Stimulated activated CD8-positive, alpha-beta memory T cell treated with anti-CD3 and anti-CD28 coated beads, Interleukin-4, amount 100 ng/mL, for 48 hours (primary cell): ENCODE results near the gene HOXD10.

Experiments used
- DNase-seq: peaks from one replicate; pipeline ENCODE4 v3.0.0-alpha.2; 2020

HOXD10 gene

DNA sequence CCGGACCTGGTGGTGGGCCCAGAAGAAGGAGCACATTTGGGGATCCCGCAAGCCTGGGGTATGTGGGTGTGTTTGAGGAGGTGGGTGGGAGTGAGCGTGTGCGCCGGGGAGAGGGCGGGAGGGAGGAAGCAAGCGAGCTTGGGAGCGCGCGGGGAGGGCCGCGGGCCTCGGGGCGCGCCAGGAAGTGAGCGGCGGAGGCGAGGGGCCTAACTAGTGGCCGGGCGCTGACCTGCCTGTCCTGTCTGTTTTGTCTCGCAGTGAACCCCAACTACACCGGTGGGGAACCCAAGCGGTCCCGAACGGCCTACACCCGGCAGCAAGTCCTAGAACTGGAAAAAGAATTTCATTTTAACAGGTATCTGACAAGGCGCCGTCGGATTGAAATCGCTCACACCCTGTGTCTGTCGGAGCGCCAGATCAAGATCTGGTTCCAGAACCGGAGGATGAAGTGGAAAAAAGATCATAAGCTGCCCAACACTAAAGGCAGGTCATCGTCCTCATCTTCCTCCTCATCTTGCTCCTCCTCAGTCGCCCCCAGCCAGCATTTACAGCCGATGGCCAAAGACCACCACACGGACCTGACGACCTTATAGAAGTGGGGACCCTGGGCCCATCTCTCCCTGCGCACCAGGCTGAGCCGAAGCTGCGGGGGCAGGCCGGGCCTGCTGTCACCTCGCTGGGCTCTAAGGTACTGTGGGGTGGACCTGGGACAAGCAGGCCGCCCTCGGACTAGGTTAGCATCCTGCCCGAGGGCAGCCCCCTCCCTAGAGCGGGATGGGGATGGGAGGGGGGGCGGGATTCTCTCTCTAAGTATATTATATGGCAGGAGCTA lies 36.0 kb downstream of the HOXD10 start:
- DNase-seq: no peak

DNA sequence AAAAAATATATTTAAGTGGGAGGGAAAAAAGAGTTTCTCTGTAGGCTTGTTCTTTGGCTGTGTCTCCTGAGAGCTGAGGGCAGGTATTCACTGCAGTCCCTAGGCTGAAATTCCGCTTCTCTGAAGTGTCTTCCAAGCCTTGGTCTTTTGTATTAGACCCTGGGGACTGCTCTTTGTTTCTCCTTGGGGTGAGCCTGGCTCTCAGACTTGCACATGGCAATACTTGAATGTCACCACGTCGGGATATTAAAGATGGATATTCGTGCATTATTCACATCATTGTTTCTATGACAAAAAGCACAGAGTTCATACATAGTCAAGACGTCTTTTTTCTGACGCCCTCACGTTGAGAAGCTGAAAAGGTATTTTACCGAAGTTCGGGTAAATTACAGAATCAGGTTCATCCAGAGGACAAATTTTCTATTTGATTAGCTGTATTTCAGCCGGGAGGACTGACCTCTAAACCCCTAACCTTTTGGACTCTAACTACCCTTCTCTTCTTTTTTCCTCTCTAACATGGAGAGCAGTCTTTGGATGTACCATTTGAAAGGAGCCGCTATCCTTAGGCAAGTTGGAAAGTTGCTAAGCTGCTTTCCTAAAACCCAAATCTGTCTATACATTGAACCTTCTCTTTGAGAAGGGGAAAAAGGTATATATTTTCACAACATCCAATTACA lies 38.1 kb downstream of the HOXD10 start:
- DNase-seq: no peak

DNA sequence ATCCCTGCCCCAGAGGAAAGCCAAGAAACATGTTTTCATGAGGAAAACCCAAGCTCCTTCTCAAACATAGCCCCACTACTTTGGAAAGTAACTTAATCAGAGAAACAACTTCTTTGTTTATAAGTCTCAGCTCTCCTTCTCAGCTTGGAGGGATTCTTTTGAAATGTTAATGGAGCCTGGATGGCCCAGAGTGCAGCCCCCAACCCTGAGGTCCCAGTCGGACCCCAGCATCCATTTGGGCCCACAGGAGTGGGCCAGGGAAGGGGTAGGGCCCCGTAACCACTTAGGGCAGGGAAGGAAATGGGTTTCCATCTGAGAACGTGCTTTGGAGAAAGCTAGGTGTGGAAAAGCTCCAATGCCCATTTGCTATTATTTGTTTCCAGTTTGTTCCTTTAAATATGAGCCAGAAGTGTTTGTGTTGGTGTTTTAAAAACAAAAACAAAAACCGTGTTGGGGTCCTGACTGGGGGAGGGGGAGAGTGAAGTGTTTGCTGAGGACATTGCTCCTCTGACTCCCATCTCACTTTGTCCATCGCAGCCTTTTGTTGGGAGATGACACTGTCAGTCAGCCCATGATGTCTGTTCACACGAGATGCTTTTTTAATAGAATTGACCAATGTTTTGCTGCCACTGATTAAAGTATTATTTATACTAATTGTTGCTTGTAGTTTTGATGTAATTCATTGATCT lies 38.9 kb downstream of the HOXD10 start:
- no peak for DNase-seq

DNA sequence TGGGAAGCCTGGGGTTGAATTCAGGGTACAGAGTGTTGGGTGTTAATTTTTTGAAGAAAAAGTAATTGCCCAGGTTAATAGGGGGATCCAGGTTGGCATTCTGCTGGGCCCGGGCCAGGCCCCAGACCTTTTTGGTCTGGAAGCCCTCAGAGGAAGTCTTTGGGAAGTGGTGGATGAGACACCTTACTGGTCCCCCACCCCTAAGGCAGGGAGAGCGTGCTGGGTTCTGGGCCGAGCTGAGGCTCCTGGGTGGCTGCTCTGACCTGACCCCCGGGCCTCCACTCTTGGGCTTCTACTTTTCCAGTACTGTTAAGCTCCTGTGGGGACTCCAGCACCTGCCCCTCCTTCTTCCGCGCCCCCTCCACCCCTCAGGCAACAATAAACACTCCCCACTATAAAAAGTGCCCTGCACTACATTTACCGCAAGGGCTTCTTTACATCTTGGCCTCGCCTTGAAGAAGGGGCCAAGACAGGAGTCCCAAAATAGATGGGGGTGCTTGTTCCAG lies 39.8 kb downstream of the HOXD10 start:
- DNase-seq: no peak

DNA sequence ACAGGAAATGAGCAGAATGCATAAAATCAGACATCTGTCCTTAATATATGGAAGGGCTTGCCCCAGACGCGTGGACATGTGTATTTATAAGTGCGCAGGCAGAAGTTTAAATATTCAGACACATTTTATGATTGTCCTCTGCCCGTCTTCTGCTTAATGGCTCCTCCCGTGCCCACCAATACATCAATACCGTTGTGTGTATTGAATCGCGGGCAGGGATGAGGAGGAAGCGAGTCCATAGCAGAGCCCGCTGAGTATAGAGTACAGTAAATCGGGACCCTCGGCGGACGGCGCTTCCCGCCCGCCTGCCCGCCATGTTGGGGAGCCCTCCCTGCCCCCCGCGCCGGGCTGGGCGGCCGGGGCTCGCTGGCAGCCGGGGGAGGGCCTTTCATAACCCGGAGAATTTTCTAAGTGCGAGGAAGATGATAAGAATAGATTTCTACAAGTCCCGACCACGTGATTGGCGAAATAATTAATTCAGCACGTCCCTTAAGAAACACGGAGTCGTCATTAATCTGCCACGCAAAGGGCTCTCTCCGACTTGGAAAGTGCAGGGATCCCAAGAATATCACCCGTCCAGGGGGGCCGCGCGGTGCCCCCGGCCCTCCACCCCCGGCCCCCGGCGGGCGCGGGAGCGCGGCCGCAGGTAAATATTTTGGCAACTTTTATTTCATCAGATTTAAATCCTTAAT lies 40.4 kb downstream of the HOXD10 start, which contains the start of gene HOXD3:
Gene HOXD3 (plus strand): TSS at position 501 of the 692 bp plus-strand sequence. CDS start 11,808 bp downstream, outside the sequence.
- no peak for DNase-seq

DNA sequence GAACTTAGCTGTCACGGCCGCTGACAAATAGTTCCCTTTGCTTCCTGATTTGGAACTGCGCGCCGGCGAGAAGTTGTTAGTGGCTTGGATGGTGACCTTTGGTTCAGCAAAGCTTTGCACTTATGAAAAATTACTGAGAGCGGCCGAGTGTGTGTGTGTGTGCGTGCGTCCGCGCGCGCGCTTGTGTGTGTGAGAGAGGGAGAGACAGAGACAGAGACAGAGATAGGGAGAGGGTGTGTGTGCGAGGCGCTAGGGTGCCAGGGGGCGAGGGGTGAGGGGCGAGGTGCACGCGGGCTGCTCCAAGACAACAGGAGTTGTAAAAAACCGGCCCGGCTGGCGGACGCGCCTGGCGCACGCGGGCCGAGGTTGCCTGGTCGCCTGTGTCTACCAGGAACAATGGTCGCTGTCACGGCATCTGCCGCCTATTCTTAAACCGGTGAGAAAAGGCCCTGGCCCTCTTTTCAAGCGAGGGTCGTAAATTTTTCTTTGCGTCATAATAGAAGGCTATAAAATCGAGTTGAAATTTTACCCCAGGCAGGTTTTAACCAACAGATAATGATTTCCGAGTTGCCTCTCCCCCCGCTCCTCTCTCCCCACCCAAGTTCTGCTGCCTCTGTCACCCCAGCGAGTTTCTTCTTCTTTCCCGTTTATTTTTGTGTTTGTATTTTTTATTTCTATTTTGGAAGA lies 41.1 kb downstream of the HOXD10 start:
- DNase-seq: no peak

DNA sequence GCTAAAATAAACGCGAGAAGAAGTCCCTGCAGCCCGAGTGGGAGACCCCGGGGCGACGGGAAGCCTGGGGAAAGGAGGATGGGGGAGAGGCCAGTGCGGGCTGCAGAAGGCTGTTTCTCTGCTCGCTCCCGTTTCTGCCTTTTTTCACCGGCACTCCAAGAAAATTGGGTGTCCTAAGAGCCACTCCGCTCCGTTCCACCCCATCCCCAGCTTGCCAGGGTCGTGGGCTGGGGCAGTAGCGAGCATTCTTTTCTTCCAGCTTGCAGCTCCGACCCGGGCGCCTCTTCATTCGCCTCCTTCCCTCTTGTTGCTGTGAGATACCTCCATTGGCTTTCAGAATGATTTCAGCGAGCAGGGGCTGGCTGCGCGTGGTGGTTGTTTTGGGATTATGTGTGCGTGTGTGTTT lies 41.6 kb downstream of the HOXD10 start:
- no peak for DNase-seq

DNA sequence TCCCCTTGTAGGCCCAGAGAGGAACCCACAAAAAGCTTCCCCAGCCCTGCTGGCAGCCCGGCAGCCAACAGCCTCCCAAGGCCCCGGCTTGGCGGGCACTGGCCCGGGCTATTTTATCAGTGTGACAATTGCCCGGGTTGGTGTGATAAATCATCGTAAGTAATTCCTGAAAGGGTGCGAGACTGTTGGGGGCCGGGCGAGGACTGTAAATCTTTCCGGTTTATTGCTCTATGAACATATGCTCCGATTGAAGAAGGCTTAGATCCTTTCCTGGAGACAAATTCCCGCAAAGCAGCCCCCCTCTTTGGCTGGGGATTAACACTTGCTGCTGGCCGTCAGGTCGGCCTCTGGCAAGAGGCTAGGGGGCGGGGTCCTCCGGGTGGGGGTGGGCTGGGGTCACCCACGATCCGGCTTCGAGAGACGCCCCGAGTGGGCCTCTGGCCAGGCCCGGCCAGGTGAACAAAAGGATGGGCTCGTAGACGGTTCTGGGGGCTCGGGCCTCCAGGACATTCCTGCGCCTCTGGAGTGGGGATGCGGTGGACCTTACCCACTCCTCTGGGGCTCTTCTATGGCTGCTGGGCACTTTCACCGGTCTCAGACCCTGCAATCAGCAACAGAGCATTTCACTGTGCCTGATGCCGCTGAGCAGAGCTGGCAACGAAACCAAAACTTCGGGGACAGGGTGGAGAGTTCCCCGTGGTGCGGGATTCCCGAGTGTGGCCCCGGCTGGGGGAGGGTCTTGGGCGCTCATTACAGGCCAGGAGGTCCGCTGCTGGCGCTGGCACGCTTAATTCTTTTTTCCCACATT lies 42.5 kb downstream of the HOXD10 start:
- no peak for DNase-seq

DNA sequence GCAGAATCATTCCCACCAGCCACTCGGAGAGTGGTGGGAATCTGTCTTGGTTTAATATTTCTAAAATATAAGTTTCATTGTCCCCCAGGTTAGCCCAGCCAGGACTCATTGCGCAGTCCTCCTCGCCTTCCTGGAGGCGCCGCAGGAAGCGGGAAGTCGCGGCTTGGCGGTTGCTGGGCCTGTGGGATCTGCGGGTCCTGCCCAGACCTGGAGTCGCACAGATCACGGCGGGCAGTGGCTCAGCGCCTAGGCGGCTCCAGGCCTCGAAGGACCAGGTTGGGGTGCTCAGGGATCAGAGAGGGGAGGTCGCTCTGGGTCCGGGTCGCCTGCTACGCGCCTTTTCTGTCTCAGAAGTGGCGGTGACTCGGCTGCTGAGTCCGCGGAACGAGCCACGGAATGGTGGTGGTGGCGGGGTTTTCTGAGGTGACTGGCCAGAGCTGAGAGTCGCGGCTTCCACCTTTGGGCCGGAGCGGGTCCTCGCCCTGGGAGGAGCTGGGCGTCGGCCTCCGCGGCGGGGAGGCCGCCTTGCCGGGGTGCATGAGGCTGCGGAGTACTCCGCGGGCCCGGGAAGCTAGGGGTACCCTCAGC lies 43.2 kb downstream of the HOXD10 start:
- no peak for DNase-seq

DNA sequence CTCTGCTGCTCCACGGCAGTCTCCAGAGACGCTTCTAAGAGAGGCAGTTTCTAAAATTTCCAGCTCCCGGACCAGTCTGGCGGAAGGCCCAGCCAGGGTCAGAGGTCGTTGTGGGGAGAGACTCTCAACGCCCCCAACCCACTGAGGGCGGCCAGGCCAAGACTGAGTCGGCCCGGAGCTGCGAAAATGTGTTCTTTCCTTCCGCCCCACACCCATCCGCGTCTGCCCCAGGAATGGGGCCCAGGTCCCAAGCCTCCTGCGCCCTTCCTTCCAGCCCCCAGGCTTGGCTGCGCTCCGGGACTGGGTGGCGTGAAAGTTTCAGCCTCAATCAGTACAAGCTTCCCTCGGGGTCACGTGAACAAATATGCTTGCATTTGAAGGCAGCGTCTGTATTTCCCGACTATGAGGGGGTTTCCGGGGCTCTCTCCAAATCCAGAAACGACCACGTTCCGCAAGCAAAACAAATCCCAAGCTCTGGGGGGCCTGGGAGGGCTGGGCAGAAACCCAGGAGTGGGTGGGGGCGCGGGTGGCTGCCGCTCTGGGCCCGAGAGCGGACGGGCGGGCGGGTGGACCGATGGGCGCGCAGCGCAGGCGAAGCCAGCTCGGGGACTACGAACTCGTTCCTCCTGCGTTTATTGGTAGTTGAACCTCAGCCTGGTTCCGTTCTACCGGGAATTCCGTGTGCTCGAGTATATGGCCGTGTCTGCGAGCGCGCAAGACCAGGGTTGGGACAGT lies 43.8 kb downstream of the HOXD10 start:
- no peak for DNase-seq

DNA sequence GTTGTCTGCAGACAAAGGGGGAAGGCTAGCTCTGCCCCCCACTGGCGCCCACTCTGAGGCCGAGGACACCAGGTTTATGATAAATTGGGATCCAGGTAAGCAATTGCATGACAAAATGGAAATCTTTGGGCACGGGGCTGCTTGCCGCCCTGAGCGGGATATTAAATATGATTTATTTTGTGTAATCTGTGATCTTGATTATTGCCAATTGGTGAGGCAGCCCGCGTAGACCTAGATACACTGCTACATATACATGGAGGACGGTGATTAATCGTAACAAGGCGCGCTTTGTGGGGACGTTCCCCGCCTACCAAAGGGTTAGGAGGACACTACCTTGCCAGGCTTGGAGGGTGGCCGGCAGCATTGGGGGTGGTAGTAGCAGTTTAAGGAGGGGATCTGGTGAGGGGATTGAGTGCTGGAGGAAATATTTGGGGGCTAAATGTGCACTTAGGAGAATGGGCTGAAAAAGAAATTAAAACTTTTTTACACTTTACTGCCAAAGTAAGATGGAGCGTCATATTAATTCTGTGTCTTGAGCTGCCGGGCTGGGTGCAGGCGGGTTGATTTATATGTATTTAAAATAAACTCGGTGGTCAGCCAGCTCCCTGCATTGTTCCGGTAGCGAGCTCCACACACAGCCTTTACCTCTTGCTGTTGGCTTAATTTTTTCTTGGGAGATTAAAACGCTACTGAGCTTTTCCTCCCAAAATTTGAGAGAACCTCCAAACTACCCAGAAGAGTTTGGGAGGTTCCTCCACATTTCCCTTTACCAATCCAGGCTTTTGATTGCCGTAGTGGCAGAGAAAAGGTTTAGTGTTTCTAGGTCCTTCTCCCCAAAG lies 44.6 kb downstream of the HOXD10 start:
- DNase-seq: no peak

DNA sequence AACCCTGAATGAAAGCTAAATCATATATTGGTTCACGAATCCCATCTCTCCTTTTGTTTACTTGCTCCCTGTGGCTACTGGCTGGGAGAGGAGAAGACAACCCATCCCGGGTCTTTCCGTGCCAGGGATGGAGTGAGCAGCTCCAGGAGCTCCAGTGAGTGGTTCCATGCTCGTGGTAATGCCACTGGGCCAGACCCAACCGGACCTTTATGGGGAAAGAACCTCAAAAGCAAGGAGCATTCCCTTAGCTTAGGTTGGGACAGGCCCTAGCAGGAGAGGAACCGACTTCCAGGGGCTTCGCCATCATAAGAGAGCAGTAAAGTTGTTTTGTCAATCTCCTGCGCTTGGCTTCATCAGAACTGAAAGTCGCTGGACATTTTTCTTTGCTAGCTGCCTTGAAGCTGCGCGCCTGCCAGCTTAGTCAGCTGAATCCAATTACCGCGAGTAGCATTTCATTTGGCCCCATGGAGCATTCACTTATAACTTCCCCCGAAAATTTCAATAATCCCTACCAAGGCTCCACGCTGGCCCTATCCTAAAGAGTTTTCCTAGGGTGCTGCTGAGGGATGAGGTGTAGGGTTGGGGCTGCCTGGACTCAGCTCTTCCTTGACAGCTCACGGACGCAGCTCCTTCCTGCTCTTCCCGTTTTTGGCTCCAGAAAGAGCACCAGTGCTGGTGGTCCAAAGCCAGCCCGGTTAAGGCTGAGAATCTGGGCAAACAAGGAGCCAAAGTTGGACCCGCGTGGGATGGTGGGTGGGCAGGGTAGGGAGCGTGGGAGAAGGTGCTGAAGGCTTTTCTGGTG lies 45.4 kb downstream of the HOXD10 start:
- DNase-seq: no peak

DNA sequence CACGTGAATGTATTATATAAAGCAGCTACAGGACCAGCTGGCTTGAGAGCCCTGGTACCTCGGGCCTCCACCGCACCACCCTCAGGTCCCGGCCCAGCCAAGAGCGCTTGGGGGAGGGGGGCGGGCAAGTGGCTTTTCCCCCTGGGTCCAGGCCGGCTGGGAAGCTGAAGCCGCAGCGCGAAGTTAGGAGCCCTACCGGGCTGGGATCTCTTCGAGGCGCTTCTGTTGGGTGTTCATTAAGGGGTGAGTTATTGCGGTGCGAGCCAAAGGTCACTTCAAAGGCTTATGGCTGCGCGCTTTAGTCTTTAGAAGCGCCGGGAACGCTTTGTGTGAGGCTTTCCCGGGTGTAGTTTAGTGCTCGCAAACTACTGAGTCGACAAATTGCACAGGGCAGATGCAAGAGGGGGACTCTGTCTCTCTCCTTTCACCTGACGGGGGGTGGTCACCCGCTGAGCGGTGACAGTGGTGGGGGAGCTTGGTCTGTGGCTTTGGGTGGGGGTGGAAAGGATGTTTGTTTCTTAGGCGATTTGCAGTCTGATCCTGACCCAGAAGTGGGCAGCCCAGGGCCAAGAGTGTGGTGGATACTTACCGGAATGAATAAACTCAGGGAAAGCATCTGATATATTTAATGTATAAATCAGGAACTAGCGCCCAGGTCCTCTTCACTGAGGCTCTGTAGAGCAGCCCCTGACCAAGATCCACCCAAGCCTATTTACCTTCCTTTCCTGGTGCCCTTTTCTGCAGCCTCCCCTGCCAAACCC lies 46.5 kb downstream of the HOXD10 start:
- no peak for DNase-seq

DNA sequence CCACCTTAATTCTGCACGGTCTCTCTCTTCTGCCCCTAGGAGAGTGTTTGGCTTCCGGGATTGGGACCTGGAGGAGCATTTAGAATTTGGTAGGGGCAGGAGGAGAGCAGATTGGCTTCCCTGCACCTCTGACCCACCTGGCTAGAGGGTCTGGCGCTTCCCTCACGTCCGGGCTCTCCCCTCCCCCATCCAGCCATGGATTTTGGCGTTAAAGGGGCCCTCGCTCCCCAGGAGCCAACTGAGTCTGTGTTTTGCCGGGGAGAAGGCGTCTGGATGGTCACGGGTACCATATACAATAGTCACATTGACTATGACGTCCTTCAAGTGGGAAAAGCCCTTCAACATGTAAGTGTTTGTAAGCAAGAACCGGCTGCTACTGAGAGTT lies 47.1 kb downstream of the HOXD10 start:
- no peak for DNase-seq

DNA sequence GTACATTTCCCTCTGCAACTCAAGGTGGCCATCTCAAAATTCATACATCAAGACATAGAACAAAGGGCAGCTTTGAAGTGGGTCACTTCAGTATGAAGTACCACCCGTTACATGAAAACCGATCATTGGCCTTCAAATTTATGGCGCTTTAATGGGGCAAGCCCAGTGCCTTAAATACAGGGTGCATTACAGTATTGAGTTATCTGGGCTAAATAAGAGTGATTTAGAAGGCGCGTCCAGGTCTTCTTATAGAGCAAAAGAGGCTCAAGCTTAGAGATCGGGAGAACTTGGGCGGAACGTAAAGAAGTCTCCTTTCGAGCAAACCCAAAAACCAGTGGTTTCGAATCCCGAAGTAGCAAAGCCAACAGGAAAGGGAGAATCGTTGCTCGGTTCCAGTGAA lies 47.6 kb downstream of the HOXD10 start:
- no peak for DNase-seq

DNA sequence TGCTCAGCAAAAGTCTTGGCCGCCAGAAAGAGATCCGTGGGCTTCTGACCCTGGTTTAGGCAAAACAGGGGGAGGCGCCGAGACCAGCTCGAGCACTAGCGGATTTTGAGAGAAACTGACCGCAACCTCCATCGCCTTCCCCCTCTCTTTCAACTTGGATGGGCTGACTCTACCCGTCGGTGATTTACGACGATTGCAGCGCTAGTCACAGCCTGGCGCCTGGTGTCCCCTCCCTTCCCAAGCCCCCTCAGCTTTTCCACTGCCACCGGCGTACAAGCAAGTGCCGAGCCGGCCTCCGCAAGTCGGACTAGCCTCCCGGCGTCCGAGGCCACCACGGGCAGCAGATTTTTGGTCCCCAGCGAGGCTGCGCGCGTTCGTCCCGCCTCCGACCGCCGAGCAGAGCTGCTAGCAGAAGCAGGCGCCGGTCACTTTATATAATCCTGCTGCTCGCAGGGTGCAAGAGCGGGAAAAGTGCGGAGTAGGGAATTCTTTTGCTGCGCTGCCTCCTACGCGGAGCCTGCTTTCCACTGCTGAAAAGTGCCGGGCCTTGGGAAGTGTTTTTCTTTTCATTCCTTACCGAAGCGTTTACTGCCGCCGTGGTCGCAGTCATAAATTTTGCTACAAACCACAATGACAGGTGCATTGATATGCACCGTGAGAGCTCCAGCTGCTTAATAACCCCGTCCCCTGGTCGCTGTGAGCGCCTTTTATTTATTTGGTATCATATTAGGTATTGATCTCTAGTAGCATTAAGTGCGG lies 48.2 kb downstream of the HOXD10 start:
- DNase-seq: no peak
